IgD-negative memory B cell (primary cell): ENCODE results near the gene MYL1. TPM values are rescaled to one million over a fixed set of nuclear protein-coding genes. Genes with fewer than 3 reads are reported as not detected.

Experiments
- polyA plus RNA-seq: library from polyadenylated mRNA; unstranded; fragments of 300-500 nt; fragmentation: Illumina TruSeq; gene quantifications from one replicate; pipeline ENCODE4 v1.2.3, GENCODE V29; 2021

MYL1 gene
- polyA plus RNA-seq, 1 donor from 2014 or later: not detected

Other genes starting within 250 kb of the MYL1 start
- gene KANSL1L, start 143.8 kb downstream of the MYL1 start, polyA plus RNA-seq: 0.90 TPM
- not detected for gene ACADL, start 89.7 kb downstream of the MYL1 start, polyA plus RNA-seq
- gene LANCL1, start 161.6 kb upstream of the MYL1 start, polyA plus RNA-seq: 16.5 TPM
- gene CPS1, start 241.4 kb upstream of the MYL1 start, polyA plus RNA-seq: not detected